Measurements from ENCODE around the gene PACSIN3.

- TF ChIP-seq POLR2A (IDR thresholded peaks at IDR 0.05) (no peak), CTCF (IDR thresholded peaks at IDR 0.05) (no peak)
These were observed 21.9 kb downstream of the PACSIN3 start for GRCh38 chr11:47164321-47164720.
